ENCODE data around the gene SPOCD1. TPM values are rescaled to one million over a fixed set of nuclear protein-coding genes. Genes with fewer than 3 reads are reported as not detected.

Gene SPOCD1
- total and polyA plus RNA-seq, 2 experiments from 2014 or later, result 1.4 to 7.3 TPM

DNA sequence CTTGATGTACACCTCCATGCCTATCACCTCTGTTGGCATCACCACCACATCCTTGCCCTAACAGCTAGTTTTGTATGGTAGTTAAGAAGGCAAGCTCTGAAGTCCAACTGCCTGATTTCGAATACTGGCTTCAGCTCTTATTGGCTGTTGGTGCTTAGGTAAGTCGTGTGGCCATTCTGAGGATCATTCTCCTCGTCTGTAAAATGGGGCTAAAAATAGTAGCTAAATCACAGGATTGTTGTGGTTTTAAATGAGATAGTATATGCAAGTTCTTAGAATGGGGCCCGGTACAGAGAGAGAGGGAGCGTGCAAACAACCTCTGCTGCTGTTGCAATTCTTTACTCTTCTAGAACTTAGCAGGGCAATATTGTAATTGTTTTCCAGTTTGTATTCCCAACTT, 20.8 kb upstream of the SPOCD1 start:
- Histone ChIP-seq H3K36me3 (no peaks in the 10 kb centered on the region), H3K27me3 (no peaks in the 10 kb centered on the region), H3K4me1 (ENCODE audit: low read depth) (peaks cover 18% of the 10 kb centered on the region), H3K27ac (no peak overlapping the region), H3K4me3 (no peak overlapping the region), H3K9me3 (ENCODE audit: low read depth) (no peaks in the 10 kb centered on the region)
- DNase-seq (ENCODE audit: low read depth in 1 of 2, low spot score in 1 of 2), result no peak
- TF ChIP-seq CTCF (IDR thresholded peaks at IDR 0.05; ENCODE audit: low read depth, low read length), result no peak

- no peaks in the 10 kb centered on the region for H3K9me3 ChIP-seq (ENCODE audit: low read depth)
- no peak overlapping the region for H3K4me3 ChIP-seq
- TF ChIP-seq CTCF (IDR thresholded peaks at IDR 0.05; ENCODE audit: low read depth, low read length), result no peak
- H3K36me3 ChIP-seq, result no peaks in the 10 kb centered on the region
- DNase-seq (ENCODE audit: low read depth in 1 of 2, low spot score in 1 of 2), result no peak
- no peak overlapping the region for H3K27ac ChIP-seq
- H3K27me3 ChIP-seq, result no peaks in the 10 kb centered on the region
- peaks cover 28% of the 10 kb centered on the region for H3K4me1 ChIP-seq (ENCODE audit: low read depth)
Measured at GRCh38 chr1:31835415-31835814, 19.6 kb upstream of the SPOCD1 start.

DNA sequence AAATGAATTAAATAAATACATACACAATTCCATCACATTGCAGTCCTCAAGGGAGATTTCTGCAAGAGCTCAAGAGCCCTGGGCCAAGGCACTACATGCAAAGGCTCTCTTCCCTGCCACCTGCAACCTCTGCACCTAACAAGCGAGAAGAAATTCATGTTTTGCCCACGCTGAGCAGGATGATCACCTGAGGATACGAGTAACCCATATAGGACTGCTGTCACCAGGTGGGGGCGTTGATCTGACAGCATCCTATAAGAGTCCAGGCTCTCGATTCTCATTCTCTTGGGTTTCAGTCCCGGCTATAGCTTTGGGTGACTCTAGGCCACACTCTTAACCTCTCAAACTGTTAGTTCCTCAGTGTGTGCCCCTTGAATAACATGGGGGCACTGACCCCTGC, 18.7 kb upstream of the SPOCD1 start:
- Histone ChIP-seq H3K4me3 (no peak overlapping the region), H3K9me3 (ENCODE audit: low read depth) (no peaks in the 10 kb centered on the region), H3K27ac (no peak overlapping the region), H3K27me3 (no peaks in the 10 kb centered on the region), H3K36me3 (no peaks in the 10 kb centered on the region), H3K4me1 (ENCODE audit: low read depth) (peaks cover 34% of the 10 kb centered on the region)
- DNase-seq (ENCODE audit: low read depth in 1 of 2, low spot score in 1 of 2), result no peak
- TF ChIP-seq CTCF (IDR thresholded peaks at IDR 0.05; ENCODE audit: low read depth, low read length), result no peak

GRCh38 chr1:31831397-31832378, 15.9 kb upstream of the SPOCD1 start:
- H3K27ac ChIP-seq, result peak overlapping the region; percentile 82
- DNase-seq (ENCODE audit: low read depth in 1 of 2, low spot score in 1 of 2), result no peak
- H3K4me3 ChIP-seq, result no peak overlapping the region
- H3K9me3 ChIP-seq (ENCODE audit: low read depth), result no peaks in the 10 kb centered on the region
- H3K27me3 ChIP-seq, result no peaks in the 10 kb centered on the region
- no peak for TF ChIP-seq CTCF (IDR thresholded peaks at IDR 0.05; ENCODE audit: low read depth, low read length)
- H3K4me1 ChIP-seq (ENCODE audit: low read depth), result peaks cover 41% of the 10 kb centered on the region
- H3K36me3 ChIP-seq, result no peaks in the 10 kb centered on the region

GRCh38 chr1:31830511-31830910, 14.7 kb upstream of the SPOCD1 start:
- no peaks in the 10 kb centered on the region for H3K9me3 ChIP-seq (ENCODE audit: low read depth)
- no peaks in the 10 kb centered on the region for H3K27me3 ChIP-seq
- no peak overlapping the region for H3K4me3 ChIP-seq
- no peak for TF ChIP-seq CTCF (IDR thresholded peaks at IDR 0.05; ENCODE audit: low read depth, low read length)
- no peak for DNase-seq (ENCODE audit: low read depth in 1 of 2, low spot score in 1 of 2)
- H3K36me3 ChIP-seq, result no peaks in the 10 kb centered on the region
- no peak overlapping the region for H3K27ac ChIP-seq
- peaks cover 43% of the 10 kb centered on the region for H3K4me1 ChIP-seq (ENCODE audit: low read depth)
